Medulla oblongata (tissue), 1 donor: ENCODE measurements around the gene CPEB4.

Source experiments
- DNase-seq: peaks from one replicate; pipeline ENCODE4 v3.0.0-alpha.2; 2015; ENCODE audit errors: extremely low spot score

Gene CPEB4

DNA sequence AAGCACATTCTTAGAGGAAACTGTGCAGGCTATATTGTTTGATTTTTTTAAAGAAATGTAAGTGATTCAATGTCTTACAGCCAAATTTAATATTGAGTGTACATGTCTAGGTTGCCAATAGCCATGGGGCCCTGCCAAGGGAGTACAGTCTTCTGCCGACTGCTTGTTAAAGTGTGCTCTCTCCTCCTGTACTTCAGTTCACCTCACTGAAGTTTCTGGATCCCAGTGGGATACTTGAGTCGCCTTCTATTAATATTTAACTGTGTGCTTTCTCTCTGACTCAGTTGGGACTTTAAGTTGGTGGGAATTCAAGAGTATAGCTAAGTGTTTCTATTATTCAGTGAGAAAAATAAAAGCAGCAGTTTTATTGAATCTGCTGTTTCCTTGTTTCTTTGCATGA is 56.4 kb downstream of the CPEB4 start:
- no peak for DNase-seq

DNA sequence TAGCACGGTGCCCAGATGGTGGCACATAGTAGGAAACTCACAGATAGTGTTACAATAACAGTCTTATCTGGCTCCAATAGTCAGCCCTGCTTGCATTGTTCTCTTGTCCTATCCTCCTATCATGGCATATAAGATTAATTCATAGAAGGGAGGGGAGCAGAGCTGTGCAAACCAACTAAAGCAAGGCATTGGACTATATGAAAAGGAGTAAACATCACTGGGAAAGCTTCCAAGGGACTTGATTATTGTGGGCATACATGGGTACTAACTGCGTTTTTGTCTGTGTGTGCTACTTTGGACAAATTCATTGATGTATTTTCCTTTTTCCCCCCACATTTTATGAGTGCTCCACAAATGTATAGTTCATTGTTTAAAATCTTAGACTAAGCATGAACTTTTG is 57.0 kb downstream of the CPEB4 start:
- DNase-seq = no peak

DNA sequence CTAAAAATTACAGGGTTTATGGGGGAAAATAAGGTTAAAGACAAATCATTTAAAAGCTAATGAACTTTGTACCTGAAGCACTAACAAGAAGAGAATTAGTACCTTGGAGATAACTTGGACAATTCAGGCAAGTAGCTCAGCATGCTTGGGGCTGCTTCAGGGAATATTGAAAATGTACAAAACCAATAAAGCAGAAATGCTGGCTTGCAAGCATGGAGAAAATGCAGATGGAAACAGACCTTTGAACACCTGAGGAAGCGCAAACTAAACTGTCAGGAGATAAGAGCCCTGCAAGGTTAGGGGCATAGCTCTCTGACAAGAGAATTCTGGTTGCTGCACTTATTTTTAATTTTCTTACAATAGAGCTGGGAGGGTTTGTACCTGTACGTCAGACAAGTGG is 58.2 kb downstream of the CPEB4 start:
- DNase-seq = no peak

DNA sequence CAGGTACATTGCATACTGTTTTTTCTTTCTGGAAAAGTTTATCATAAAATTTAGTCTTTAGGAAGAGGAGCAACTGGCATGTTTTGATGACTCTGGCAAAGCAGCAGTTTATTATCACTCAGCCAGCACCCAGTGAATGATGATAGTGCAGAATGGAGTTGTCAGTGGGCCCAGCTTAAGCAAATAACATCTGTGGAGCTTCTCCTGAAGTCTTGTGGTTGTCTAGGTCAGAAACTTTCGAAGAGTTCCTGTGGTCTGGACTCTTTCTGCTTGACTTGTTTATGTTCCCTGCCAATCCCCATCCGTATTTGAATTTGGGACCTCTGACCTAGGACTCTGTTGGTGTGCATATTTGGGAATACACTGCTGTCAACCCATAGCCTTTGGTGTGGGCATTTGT is 62.7 kb downstream of the CPEB4 start:
- DNase-seq = no peak

DNA sequence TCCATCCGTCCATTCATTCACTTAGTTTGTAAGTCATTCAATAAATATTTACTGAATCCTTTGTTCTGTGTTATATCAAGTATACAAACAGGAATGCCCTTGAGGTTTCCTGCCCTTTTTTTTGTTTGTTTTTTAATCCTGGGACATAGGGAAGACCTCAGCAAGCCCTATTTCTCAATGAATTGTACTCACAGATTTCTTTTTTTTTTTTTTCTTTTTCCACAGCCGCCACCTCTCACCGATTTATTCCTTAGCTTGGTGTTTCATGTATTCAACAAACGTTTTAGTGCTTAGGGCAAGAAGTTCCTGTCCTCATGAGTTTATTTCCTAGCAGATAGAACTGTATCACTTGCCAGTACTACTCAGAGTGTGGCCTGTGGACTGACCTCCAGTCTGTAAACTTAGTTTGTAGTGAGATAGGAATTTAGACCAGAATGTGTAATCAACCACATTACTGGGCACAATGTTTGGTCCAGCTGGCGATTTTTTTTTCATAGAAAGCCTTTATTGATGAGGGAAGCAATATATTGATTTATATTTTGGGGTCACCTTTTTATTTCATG is 65.5 kb downstream of the CPEB4 start:
- DNase-seq = no peak

DNA sequence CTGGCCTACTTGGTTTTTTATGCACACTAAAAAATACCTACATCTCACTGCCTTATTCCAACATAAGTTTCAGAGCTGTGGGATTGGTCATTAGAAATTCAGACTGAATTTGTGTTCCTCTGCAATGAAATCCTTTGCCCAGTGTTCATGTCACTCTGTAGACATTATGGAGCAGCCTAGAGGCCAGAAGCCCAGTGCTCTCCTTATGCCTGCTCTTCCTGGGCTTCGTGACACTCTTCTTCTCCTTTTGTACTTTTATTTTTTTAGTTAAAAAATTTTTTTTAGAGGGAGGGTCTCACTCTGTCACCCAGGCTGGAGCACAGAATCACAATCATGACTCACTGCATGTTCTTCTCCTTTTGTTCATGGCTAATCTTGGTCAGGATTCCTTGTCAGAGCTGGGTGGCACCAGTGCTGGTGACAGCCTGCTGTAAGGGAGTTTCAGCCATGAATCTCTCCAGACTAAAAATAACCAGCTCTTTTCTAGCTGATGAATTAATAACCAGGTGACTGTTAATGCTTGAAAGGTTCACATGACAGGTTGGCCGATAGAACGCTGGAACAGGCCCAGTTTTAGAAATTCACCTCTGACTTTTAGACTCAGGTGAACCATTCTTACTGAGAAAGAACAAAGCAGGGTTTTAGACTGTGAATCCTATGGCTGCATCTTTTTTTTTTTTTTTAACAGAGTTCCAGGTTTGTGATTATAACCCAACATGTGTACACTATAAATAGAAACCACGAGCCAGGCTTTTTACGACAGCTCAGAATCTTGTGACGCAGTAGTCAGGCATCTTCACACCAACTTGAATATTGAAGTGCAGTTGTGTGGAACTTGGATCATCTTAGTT is 66.7 kb downstream of the CPEB4 start:
- no peak for DNase-seq

DNA sequence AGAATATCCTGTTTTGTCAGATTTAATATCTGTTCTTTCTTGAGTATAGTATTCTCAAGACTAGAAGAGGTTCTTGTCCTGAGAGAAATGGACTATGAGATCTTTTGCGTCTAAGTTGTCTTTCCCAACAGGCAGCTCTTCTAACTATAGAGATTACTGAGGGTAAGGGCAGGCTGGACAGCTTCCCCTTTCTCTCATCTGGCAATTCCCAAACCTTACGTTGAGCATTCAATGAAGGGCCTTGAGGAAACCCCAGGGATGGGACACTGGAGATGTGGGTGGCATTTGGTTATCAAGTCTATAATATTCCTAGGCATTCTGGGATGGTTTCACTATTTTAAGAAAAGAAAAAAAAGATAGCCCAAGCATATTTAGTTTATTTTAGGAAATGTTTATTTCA is 72.8 kb downstream of the CPEB4 start:
- DNase-seq = no peak

DNA sequence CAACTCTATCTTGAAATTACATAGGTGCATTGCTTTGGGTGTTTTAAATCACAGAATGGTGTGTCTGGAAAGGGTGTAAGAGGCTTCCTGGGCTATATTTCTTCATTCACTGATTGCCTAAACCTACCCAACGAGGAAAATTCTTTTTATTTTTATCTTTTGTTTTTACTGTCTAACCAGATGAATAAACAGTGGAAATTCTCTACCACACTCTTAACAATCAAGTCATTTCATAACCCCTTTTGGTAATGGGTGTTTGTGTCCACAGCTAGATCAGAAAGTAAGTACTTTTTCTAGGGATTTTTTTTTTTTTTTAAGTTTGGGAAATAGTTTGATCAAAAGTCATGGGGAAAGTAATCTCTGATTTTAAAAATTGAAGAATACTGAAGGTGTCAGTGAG is 73.3 kb downstream of the CPEB4 start:
- DNase-seq = no peak

DNA sequence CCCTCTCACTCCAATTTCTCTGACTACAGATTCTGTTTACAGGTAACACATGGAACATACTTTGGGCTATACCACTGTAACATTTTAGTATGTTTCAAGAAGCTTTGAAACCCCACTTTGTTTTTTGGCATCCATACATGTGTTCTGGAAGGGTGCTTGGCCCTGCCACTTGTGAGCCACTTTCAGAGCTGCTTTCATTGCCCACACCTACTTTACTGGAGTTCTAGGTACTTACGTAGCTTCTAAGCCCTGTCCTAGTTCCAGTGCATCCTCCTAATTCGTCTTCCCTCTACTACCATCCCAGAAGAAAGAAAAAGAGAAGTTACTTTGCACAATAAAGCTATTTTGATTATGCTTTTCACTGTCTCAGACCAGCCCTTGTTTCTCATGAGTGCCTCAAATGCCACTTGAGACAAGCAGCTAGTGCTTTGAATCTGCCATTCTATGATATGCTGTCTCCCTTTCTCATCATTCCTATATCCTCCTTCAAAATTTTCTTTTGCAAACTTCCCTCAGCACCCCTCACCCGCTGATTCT is 74.4 kb downstream of the CPEB4 start:
- no peak for DNase-seq

DNA sequence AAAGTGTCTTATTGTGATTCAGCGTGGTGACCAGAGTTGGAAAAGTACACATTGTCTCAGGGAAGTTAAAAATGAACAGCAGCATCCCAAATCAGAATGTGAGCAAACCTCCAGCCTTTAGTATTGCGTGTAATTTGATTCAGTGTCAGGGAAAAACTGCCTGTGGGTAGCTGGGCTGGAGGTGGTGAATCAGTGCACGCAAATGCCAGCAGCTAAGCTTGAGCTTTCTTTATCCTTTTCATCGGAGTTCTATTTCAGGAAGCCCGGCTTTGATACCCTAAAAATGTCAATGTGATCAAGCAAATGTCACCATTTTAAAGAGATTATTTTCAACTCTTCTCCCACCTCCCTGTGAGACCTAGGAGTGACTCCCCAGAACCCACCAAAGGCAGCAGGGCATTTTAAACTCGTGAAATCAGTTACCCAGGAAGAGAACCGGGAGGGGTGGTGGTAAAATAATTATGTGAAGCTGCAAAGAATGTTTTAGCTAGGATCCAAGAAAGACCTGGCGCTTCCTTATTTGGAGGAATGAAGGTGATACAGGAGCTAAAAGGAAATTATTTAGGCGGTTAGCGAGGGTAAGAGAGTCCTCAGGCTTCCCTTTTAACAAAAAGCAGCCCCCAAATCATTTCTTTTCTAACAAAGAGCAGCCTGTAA is 75.2 kb downstream of the CPEB4 start:
- DNase-seq = no peak

DNA sequence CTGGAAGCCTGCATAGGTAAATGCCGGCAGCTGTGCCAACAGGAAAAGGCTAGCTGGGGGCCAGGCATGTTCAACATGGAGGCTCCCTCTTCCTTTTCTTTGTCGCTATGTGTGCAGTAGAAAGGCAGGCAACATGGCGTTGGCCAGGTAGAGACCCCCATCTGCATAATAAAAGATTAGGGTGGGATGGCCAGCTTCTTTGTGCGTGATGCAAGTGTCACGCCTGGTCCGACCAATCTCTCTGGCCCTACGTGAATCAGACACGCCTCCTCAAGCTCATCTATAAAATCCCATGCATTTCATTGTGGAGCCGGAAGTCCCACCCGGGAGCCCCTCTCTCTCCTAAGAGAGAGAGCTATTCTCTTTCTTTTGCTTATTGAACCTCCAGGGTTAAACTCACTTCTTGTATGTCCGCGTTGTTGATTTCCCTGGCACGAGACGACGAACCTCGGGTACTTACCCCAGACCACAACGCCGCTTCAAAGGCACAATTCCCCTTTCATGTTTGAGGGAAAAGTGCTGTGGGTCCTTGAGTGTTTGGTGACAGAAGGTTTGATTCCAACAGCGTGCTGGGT is 75.8 kb downstream of the CPEB4 start:
- no peak for DNase-seq

DNA sequence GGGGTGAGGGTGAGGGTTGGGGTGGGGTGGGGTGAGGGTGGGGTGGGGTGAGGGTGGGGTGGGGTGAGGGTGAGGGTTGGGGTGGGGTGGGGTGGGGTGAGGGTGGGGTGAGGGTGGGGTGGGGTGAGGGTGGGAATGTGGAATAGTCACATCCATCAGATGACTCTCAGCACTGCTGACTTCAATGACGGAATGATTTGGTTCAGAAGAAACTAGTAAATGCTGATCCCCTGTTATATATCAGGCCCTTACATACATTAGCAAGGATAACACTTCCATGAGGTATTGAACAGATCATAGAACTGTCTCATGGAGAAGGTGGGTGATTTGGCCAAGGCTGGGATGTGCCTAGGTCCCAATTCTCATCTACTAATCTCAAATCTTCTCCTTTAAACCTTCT is 76.4 kb downstream of the CPEB4 start:
- DNase-seq = no peak

DNA sequence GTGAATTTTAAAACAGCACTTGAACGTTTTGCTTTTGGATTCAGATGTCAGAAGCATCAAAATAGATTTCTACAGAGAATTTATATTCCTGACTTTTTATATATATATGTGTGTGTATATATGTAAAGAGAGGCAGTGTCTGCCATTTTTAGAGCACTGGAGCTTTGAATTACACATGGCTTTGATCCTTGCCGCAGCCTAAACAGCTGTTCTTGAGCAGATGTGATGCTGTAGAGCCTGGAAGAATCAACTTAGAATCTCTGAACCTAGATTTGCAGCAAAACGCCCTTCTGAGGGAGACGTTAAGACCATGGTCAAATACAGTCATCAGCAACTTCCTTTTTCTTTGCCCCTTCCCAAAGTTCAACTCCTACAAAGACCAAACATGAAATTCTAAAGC is 79.1 kb downstream of the CPEB4 start:
- DNase-seq = no peak

DNA sequence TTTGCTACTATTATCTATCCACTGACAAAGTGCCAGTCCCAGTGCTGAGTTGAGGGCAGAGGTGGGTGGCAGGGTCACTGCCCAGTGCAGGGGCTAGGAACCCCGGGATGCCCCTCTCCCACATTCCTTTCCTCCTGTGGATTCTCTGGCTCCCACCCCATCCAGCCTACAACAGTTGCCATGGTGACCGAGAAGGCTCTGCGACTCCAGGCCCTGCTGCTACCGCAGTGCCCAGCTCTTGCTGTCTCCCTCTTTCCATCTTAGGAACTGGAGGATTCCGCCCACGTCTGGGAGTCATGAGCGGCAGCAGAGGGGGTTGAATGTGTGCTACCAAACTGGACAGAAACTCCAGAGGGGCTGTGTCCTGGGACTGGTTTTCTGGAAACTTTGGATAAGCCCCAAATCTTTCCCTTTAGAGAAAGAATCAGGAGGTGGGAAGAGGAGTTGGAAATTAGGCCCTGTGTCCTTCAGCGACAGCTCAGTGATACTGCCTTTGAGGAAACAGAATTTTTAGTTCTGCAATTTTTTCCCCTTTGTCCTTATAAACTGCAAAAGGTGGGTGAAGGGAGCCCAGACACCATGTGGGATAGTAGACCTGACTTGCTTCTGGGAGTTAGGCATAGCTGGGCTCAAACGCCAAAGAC is 80.1 kb downstream of the CPEB4 start:
- no peak for DNase-seq

DNA sequence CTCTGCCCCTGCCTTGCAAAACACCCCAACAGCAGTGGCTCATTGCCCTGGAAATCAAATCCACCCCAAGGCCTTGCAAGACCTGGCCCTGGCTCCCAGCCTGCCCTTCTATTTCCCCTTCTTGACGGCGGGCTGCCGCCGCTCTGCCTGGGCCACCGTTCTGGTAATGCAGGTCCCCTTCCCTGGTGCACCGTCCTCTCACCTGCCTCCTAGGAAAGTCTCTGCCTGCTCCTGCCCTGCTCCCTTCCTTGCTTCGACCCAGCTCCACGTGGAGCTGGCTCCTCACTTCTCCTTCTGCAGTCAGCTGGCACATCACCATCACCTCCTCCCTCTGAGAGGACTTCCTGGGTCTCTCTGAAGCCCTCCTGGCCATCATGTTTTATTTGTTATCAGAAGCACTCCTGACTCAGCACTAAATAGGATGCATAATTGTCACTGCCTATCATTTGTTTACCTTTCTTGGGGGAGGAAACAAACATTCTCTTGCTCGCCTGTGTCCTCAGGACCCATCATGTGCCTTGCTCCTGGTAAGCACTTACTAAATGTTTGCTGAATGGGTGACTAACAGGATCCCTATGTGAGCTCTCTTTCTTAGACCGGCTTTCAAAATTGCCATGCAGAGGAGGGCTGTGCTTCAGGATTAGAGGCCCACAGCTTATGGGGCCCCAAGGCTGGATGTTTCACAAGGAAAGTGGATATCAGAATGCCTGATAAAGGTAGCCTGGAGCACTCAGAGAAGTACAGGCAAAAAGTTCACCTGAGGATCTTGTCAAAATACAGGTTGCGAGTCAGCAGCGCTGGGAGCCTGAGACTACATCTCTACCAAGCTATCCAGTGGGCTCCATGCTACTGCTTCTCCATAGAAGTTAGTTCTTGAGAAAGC is 81.3 kb downstream of the CPEB4 start:
- no peak for DNase-seq

DNA sequence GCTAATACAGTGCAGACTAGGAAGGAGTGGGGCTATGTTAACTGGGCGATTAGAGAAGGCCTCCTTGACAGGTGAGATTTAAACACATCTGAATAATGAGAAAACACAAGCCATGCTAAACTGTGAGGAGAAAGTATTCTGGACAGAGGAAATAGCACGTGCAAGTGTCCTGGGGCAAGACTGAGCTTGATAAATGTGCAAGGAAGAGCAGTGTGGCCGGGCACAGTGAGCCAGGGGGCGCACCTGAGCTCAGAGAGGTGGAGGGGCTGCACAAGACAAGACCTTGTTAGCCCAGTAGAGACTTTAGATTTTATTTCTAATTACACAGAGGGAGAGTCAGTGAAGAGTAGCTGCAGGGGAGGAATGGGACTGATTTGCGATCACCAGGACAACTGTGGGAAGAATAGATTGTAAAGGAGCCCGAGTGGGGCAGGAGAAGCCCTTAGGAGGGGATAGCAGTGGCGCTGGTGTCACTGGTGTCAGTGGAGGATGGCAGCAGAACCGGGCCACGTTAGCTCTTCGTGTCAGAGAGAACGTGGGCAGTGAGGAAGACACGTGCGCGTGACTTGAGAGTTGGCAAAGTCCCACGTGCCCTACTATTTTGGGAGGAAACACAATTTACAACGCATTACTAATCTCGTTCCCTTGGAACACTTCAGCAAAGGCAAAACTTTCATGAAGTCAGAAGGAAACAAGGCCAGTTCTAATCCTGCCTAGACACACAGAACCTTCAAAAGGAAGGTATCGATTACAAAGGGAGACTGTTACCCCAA is 82.9 kb downstream of the CPEB4 start:
- no peak for DNase-seq

DNA sequence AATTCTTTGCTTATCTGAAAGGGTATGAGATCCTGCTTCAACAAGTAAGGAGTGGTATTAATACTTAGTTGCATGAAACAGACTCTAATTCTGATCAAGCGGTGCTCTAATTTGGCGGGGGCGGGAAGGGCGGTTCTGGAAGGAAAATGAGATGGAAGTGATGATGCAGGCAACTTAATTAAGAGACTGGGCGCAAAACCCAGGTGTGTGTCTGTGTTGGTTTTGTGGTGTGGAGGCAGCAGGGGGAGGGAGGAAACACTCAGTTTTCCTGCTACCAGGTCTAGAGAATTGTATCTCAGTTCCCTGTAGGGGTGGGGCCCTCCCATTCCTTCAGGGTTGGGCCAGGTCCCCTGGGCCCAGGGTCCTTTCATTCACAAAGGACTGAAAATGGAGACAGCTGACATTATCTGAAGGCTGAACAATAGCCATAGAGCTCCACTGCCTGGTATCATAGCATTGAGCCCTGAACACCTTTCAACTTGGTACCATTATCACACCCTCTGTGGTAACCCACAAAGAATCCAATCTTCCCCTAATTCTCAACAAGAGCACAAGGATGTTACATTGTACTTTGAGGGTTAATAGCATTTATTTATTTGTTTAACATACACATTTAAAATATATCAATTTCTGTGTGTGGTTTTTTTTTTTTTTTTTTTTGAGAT is 83.7 kb downstream of the CPEB4 start:
- no peak for DNase-seq

DNA sequence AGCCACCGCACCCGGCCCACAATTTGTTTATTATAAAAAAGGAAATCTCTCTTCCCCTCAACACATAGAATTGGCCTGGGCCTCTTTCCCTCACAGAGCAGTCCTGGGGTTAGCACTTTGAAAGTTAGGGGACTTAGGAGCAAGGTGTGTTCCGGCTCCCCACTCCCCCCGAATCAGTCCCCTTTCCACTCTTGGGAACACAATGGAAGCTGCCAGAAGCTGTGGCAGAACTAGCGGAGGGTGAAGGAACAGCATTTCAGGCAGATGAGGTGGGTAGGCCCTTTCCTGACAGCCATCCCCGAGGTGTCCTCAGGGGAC is 84.4 kb downstream of the CPEB4 start:
- no peak for DNase-seq

DNA sequence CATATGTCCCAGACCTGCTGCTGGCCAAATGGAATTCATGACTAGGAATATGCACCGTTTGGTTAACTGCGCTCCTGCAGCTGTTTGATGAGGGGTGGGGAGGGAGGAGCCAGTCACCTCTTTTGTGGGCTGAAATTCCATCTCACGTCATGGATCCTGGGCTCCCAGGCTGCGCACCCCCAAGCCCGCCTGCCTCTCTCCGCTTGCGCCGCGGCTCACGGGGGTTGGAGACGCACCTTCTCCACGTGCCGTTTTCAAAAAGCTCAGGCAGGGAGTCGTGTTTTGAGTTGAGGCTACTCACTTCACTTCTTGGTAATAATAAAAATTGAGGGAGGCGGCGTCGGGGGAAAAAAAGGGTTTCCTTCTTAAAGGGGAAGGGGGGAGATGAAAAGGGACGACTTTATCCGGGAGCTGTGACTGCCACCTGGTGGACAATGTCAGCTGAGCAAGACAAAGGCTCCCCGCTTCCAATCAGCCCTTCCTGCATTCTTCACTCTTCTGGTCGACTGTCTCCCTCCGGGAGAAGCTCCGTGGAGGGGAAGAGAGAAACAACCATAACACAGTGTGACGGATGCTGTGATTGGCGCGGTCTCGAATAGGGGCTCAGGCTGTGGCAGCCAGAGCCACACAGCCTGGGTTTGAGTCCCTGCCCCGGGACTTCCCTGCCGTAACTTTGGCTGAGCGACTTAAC is 84.9 kb downstream of the CPEB4 start:
- peak; percentile 94 for DNase-seq
